Heart right ventricle (tissue), 16 donors: ENCODE measurements around the gene GATAD2A. TPM values are rescaled to one million over a fixed set of nuclear protein-coding genes. Genes with fewer than 3 reads are reported as not detected.
A peak's percentile ranks its signal among the peaks of the same experiment; 100 is the strongest.

Experiments used
- ATAC-seq, 8 donors: fragments of 200-7000 bp; cut with Tn5 transposase; one replicate each; pipeline ENCODE4 v1.9.1; 2020; ENCODE audit warnings: mild to moderate bottlenecking in 8 of 8, moderate library complexity in 8 of 8, moderate number of reproducible peaks in 1 of 8
- DNase-seq, 2 donors: peaks; one replicate each; pipeline ENCODE4 v3.0.0-alpha.2; 2020
- H3K27ac ChIP-seq, 10 donors: fragments of 200-600 bp; sonication (generic) in 2 of 10; one replicate each; pipeline versions ENCODE4 v1.5.0 to v1.8.0; 2020 to 2022; ENCODE audit warnings: mild to moderate bottlenecking in 3 of 10
- H3K27me3 ChIP-seq, 7 donors: fragments of 200-600 bp; one replicate each; pipeline ENCODE4 v1.8.0; 2021 to 2022; ENCODE audit warnings: mild to moderate bottlenecking in 2 of 7
- H3K36me3 ChIP-seq, 9 donors: fragments of 200-600 bp; sonication (generic) in 1 of 9; one replicate each; pipeline versions ENCODE4 v1.5.0 to v1.8.0; 2020 to 2022; ENCODE audit warnings: mild to moderate bottlenecking in 2 of 9
- H3K4me1 ChIP-seq, 9 donors: fragments of 200-600 bp; sonication (generic) in 1 of 9; one replicate each; pipeline versions ENCODE4 v1.5.0 to v1.8.0; 2020 to 2022; ENCODE audit warnings: mild to moderate bottlenecking in 4 of 9
- H3K4me3 ChIP-seq, 10 donors: fragments of 200-600 bp; sonication (generic) in 2 of 10; one replicate each; pipeline versions ENCODE4 v1.5.0 to v1.8.0; 2020 to 2022; ENCODE audit warnings: mild to moderate bottlenecking in 7 of 10, moderate library complexity in 2 of 10
- H3K9me3 ChIP-seq, 11 donors: fragments of 200-600 bp in 10 of 11; sonication (generic) in 2 of 11; one replicate each; pipeline versions ENCODE4 v1.5.0 to v1.8.0; 2013 to 2022; ENCODE audit warnings: mild to moderate bottlenecking in 2 of 11, control low read depth in 1 of 11, moderate library complexity in 1 of 11
- CTCF ChIP-seq, 9 donors: fragments of 200-600 bp; sonication (generic) in 2 of 9; IDR thresholded peaks; one replicate each; pipeline versions ENCODE4 v1.5.0 to v1.8.0; 2021 to 2022; ENCODE audit warnings: antibody characterized with exemption in 9 of 9, mild to moderate bottlenecking in 5 of 9, moderate library complexity in 1 of 9
- whole genome bisulfite sequencing, 2 donors: extraction: QIAGEN DNeasy Blood & Tissue Kit; methylation state at CpG; one replicate each; pipeline ENCODE4 v1.1.7; 2013; ENCODE audit warnings: inconsistent platforms in 1 of 2; 5-methylcytosine and 5-hydroxymethylcytosine counted together
- intact Hi-C, 10 donors: fragments of 100-400 bp; cut with DNase I; formaldehyde crosslinking; loops; one replicate each; pipeline versions ENCODE4 v1.11.1 to v1.14.2; 2022
- polyA plus RNA-seq, 2 donors: library from polyadenylated mRNA; stranded (reverse); fragments of 200-250 nt; gene quantifications; one replicate each; pipeline ENCODE4 v1.2.3, GENCODE V29; 2013
- total RNA-seq, 10 donors: library from RNA; stranded (reverse); fragmentation: NEBNext Ultra II Directional in 3 of 10; extraction: Animal tissue kit (Norgen Biotek cat#: 25700) in 3 of 10; gene quantifications; one replicate each; pipeline versions ENCODE4 v1.2.1 to v1.2.4, GENCODE V29; 2021 to 2023
- donor health status: Arrhythmogenic right ventricular cardiomyopathy.
- donor health status: ischemic (EF 13 %, LVEDD 7.1; RV severe dilation, severe dysfunction).
- donor health status: healthy with polysubstance abuse.
- donor health status: DM: no; HTN: yes; CAD: no.
- donor health status: DM: no; HTN: no; CAD: no.
- donor health status: ischemic (EF 25% LVEDD 6.9; RV normal size, moderate dysfunction).
- donor health status: ischemic (EF 25% LVEDD 5.7; RV mildly dilated, moderate dysfunction).
- donor health status: healthy.
- donor health status: DM: yes; HTN: yes; CAD: no.
- donor health status: Ischemic cardiomyopathy.
- donor health status: ischemic (EF 35%, LVEDD 5.7; RV mildly dilated, moderate dysfunction).
- donor health status: nonischemic (EF 11% LVEDD 7.7; RV severe dilation, severe dysfunction).
- donor health status: DM: yes; HTN: yes; CAD: no.
- donor health status: PGD.
- donor health status: ischemic (EF 29% LVEDD 5.4; RV normal size, mild dysfunction).
- donor health status: nonischemic (EF 23%, LVEDD 6.1; RV moderate dilation, normal function).

GATAD2A gene
- total and polyA plus RNA-seq, 12 donors = 7.5 to 48.5 (median 25.8) TPM

- Histone ChIP-seq H3K4me3 (no peak overlapping the region), H3K9me3 (no peaks in the 10 kb centered on the region), H3K4me1 (peaks cover 17 to 78% (median 55%) of the 10 kb centered on the region in 9 donors), H3K27ac (peak overlapping the region in 2 of 10 donors; percentile 30 to 81), H3K27me3 (no peaks in the 10 kb centered on the region), H3K36me3 (peaks cover 0 to 15% (median 0%) of the 10 kb centered on the region in 9 donors)
- no peak for ATAC-seq
- 86 to 89% methylated on average over 10 of the region's 10 CpGs for WGBS, 2 donors
- TF ChIP-seq CTCF (IDR thresholded peaks at IDR 0.05) = no peak
- DNase-seq = no peak
- intact Hi-C loops = no loop called here
Measured at GRCh38 chr19:19436137-19436691, 30.7 kb downstream of the GATAD2A start.

- 64 to 67% methylated on average over 4 of the region's 4 CpGs for WGBS, 2 donors
Measured at GRCh38 chr19:19438366-19439175, 33.1 kb downstream of the GATAD2A start.

DNA sequence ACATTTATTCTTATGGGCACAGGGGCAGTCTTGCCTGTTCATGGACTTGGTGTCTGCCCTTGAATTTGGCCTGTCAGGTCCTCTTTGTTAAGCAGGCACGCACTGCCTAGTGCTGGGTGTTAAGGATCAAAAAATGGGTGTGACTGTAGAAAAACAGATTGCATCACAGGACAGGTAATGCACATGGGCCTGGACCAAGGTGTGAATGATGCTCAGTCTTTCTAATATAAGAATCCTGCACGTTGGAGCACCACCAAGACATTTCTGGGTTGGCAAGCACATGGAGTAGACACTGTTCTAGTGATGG lies 33.7 kb downstream of the GATAD2A start:
- Histone ChIP-seq H3K4me3 (no peak overlapping the region), H3K9me3 (no peaks in the 10 kb centered on the region), H3K27ac (peak overlapping the region in 5 of 10 donors; percentile 21 to 71 (median 54)), H3K36me3 (peaks cover 0 to 27% (median 0%) of the 10 kb centered on the region in 9 donors), H3K27me3 (no peaks in the 10 kb centered on the region), H3K4me1 (peaks cover 12 to 52% (median 40%) of the 10 kb centered on the region in 9 donors)
- DNase-seq (no peak), ATAC-seq (no peak)
- WGBS, 2 donors = 79 to 83% methylated on average over 2 of the region's 2 CpGs
- TF ChIP-seq CTCF (IDR thresholded peaks at IDR 0.05) = no peak
- intact Hi-C loops = no loop called here

More at GRCh38 chr19:19438366-19439175, 33.1 kb downstream of the GATAD2A start:
- Histone ChIP-seq H3K27ac (peak overlapping the region in 6 of 10 donors; percentile 21 to 71 (median 47)), H3K4me3 (no peak overlapping the region), H3K4me1 (peaks cover 16 to 58% (median 40%) of the 10 kb centered on the region in 9 donors), H3K27me3 (no peaks in the 10 kb centered on the region), H3K9me3 (no peaks in the 10 kb centered on the region), H3K36me3 (peaks cover 0 to 26% (median 0%) of the 10 kb centered on the region in 9 donors)
- intact Hi-C loops = no loop called here
- DNase-seq (no peak), ATAC-seq (peak in 1 of 8 donors; percentile 13)
- no peak for TF ChIP-seq CTCF (IDR thresholded peaks at IDR 0.05)

GRCh38 chr19:19443283-19443682 lies 37.8 kb downstream of the GATAD2A start:
- H3K27ac ChIP-seq = peak overlapping the region in 1 of 10 donors; percentile 76
- H3K36me3 ChIP-seq = peaks cover 0 to 18% (median 0%) of the 10 kb centered on the region in 9 donors
- intact Hi-C loops = no loop called here
- TF ChIP-seq CTCF (IDR thresholded peaks at IDR 0.05) = no peak
- H3K27me3 ChIP-seq = no peaks in the 10 kb centered on the region
- 92 to 95% methylated on average over 9 of the region's 9 CpGs for WGBS, 2 donors
- ATAC-seq (no peak), DNase-seq (no peak)
- no peak overlapping the region for H3K4me3 ChIP-seq
- H3K4me1 ChIP-seq = peaks cover 0 to 59% (median 35%) of the 10 kb centered on the region in 9 donors
- no peaks in the 10 kb centered on the region for H3K9me3 ChIP-seq
